HG03025 (cell line): ENCODE measurements around the gene CIDEB.

Experiments used
- ATAC-seq: cut with Tn5 transposase; IDR thresholded peaks from one replicate; pipeline ENCODE4 v1.9.1; 2021; ENCODE audit warnings: mild to moderate bottlenecking, moderate library complexity; ENCODE audit not compliant: unreplicated experiment, low FRiP score

Gene CIDEB

GRCh38 chr14:24314377-24315193, 6.8 kb upstream of the CIDEB start:
- no peak for ATAC-seq

- no peak for ATAC-seq
These were observed 6.1 kb upstream of the CIDEB start for GRCh38 chr14:24313913-24314312.

GRCh38 chr14:24312736-24313507, 5.1 kb upstream of the CIDEB start:
- ATAC-seq, result no peak

GRCh38 chr14:24311837-24312615, 4.2 kb upstream of the CIDEB start:
- ATAC-seq, result no peak

- peak; percentile 59 for ATAC-seq
These were observed 3.1 kb upstream of the CIDEB start, which contains the start of gene LTB4R for GRCh38 chr14:24310646-24311604. TSS of gene LTB4R (plus strand) at chr14:24311502. CDS start at chr14:24315652, 4,150 bp downstream.

GRCh38 chr14:24310265-24310645, 2.5 kb upstream of the CIDEB start:
- ATAC-seq, result no peak

GRCh38 chr14:24309538-24310264, 1.9 kb upstream of the CIDEB start, which contains the start of gene LTB4R2:
TSS of gene LTB4R2 (plus strand) at chr14:24310140. CDS start at chr14:24310665, 525 bp downstream.
- ATAC-seq, result no peak

- ATAC-seq, result no peak
These were observed 756 bp upstream of the CIDEB start for GRCh38 chr14:24308342-24309124.

GRCh38 chr14:24307156-24307574, 612 bp downstream of the CIDEB start:
- ATAC-seq, result no peak

GRCh38 chr14:24304019-24304387, 3.8 kb downstream of the CIDEB start:
- no peak for ATAC-seq

- no peak for ATAC-seq
These were observed 7.3 kb downstream of the CIDEB start for GRCh38 chr14:24300326-24300980.

GRCh38 chr14:24299255-24300191, 8.3 kb downstream of the CIDEB start, which contains the start of the genes DHRS1 and NOP9:
TSS of gene DHRS1 (minus strand) at chr14:24299780. CDS start at chr14:24299106, 674 bp downstream.
TSS of gene NOP9 (plus strand) at chr14:24299850. CDS start at chr14:24299955, 105 bp downstream.
- ATAC-seq, result peak; percentile 71

- no peak for ATAC-seq
These were observed 8.9 kb downstream of the CIDEB start for GRCh38 chr14:24298892-24299254.

- ATAC-seq, result no peak
These were observed 10.4 kb downstream of the CIDEB start for GRCh38 chr14:24297190-24297964.

- ATAC-seq, result no peak
These were observed 11.2 kb downstream of the CIDEB start for GRCh38 chr14:24296341-24297157.
